Globus pallidus (tissue), 1 donor: ENCODE results near the gene ZNF225.
"Not testable (repeated sequence)": the region's sequence is repeated elsewhere in the genome, so short reads cannot be mapped to it uniquely, and the experiment has no call there.

Experiments
- DNase-seq: peaks from one replicate; pipeline ENCODE4 v3.0.0-alpha.2; 2015; ENCODE audit warnings: low spot score

Gene ZNF225

DNA sequence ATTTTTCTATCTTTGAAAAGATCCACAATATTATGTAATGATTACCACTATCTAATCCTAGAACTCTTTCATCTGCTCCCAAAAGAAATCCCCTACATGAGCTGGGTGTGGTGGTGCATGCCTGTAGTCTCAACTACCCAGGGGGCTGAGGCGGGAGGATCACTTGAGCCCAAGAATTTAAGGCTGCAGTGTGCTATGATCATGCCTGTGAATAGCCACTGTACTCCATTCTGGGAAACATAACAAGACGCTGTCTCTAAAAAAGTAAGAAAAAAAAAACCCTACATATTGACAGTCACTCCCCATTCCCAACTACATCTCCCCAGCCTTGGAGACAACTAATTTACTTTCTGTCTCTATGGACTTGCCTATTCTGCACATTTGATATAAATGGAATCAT is 50.6 kb downstream of the ZNF225 start:
- no peak for DNase-seq

GRCh38 chr19:44164327-44164672 is 51.1 kb downstream of the ZNF225 start:
- no peak for DNase-seq

GRCh38 chr19:44164673-44165512 is 51.7 kb downstream of the ZNF225 start, which contains the start of gene ZNF226:
Gene ZNF226 (plus strand): TSS chr19:44165100. CDS start chr19:44170081, 4,981 bp downstream.
- DNase-seq, result peak; percentile 100

- not testable (repeated sequence) for DNase-seq
These were observed 57.5 kb downstream of the ZNF225 start for GRCh38 chr19:44170660-44171059.

- no peak for DNase-seq
These were observed 63.4 kb downstream of the ZNF225 start for GRCh38 chr19:44176590-44176989.

DNA sequence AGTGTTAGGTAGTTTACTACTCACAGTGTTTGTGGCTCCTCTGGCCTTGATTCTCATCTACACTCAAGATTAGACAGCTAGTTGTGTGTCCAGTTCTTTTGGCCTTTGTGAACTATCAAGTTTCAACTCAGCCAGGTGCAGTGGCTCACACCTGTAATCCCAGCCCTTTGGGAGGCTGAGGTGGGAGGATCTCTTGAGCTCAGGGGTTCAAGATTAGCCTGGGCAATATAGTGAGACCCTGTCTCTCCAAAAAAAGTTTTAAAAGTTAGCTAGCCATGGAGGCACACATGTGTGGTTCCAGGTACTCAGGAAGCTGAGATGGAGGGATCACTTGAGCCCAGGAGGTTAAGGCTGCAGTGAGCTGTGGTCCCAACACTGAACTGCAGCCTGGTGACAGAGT is 67.8 kb downstream of the ZNF225 start:
- DNase-seq, result no peak

DNA sequence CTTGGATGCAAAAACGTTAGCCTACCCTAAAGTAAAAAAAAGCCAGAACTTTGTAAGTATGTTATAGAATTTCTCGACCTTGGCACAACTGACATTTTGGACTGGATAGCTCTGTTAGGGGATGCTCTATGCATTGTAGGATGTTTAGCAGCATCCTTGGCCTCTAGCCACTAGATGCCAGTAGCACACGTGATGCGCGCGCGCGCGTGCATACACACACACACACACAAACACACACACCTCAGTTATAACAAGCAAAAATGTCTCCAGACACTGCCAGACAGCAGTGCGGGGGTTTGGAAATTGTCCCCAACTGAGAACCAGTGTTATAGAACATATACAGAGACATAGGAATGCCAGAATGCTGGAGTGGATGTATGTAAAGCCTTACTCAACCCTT is 68.9 kb downstream of the ZNF225 start:
- DNase-seq, result no peak
